ENCODE measurements around the gene KLHL29. TPM values are rescaled to one million over a fixed set of nuclear protein-coding genes. Genes with fewer than 3 reads are reported as not detected.
A peak's percentile ranks its signal among the peaks of the same experiment; 100 is the strongest.

KLHL29 gene
- total RNA-seq, 6 experiments from 2014 or later = 1.2 to 10.2 (median 6.4) TPM

- Histone ChIP-seq H3K4me3 (no peak overlapping the region), H3K9me3 (no peaks in the 10 kb centered on the region), H3K27me3 (no peaks in the 10 kb centered on the region), H3K27ac (no peak overlapping the region), H3K4me1 (no peaks in the 10 kb centered on the region), H3K36me3 (no peaks in the 10 kb centered on the region)
- 46% methylated on average over 1 of the region's 8 CpGs for WGBS (ENCODE audit: insufficient coverage, low coverage, low lambda C conversion rate, missing lambda C conversion rate)
- DNase-seq (peak in 1 of 3 donors; percentile 2), ATAC-seq (no peak)
- TF ChIP-seq CTCF (IDR thresholded peaks at IDR 0.05) (no peak), POLR2A (IDR thresholded peaks at IDR 0.05) (no peak)
- intact Hi-C loops (cut with DNase I) = no loop called here
These were observed 109.3 kb downstream of the KLHL29 start for GRCh38 chr2:23494286-23494685.

- WGBS (ENCODE audit: insufficient coverage, low coverage, low lambda C conversion rate, missing lambda C conversion rate) = 96% methylated on average over 10 of the region's 19 CpGs
- intact Hi-C loops (cut with DNase I) = no loop called here
- no peak for ATAC-seq
These were observed 110.7 kb downstream of the KLHL29 start for GRCh38 chr2:23495661-23496114.

GRCh38 chr2:23496456-23496855 is 111.5 kb downstream of the KLHL29 start:
- ATAC-seq = no peak

More at GRCh38 chr2:23495661-23496114, 110.7 kb downstream of the KLHL29 start:
- peak in 2 of 3 donors; percentile 12 to 35 for DNase-seq
- Histone ChIP-seq H3K36me3 (no peaks in the 10 kb centered on the region), H3K4me3 (no peak overlapping the region), H3K27ac (no peak overlapping the region), H3K4me1 (no peaks in the 10 kb centered on the region), H3K9me3 (no peaks in the 10 kb centered on the region), H3K27me3 (no peaks in the 10 kb centered on the region)
- TF ChIP-seq CTCF (IDR thresholded peaks at IDR 0.05) (no peak), POLR2A (IDR thresholded peaks at IDR 0.05) (no peak)

GRCh38 chr2:23497063-23497462 is 112.1 kb downstream of the KLHL29 start:
- TF ChIP-seq POLR2A (IDR thresholded peaks at IDR 0.05) (no peak), CTCF (IDR thresholded peaks at IDR 0.05) (no peak)
- H3K4me1 ChIP-seq = no peaks in the 10 kb centered on the region
- ATAC-seq (no peak), DNase-seq (peak in 1 of 3 donors; percentile 22)
- H3K36me3 ChIP-seq = no peaks in the 10 kb centered on the region
- no peak overlapping the region for H3K4me3 ChIP-seq
- no peaks in the 10 kb centered on the region for H3K9me3 ChIP-seq
- H3K27me3 ChIP-seq = no peaks in the 10 kb centered on the region
- 70% methylated on average over 6 of the region's 7 CpGs for WGBS (ENCODE audit: insufficient coverage, low coverage, low lambda C conversion rate, missing lambda C conversion rate)
- no peak overlapping the region for H3K27ac ChIP-seq
- intact Hi-C loops (cut with DNase I) = no loop called here

More at GRCh38 chr2:23496456-23496855, 111.5 kb downstream of the KLHL29 start:
- intact Hi-C loops (cut with DNase I) = no loop called here
- no peak overlapping the region for H3K4me3 ChIP-seq
- peak in 2 of 3 donors; percentile 1 to 42 for DNase-seq
- TF ChIP-seq CTCF (IDR thresholded peaks at IDR 0.05) (no peak), POLR2A (IDR thresholded peaks at IDR 0.05) (no peak)
- 71% methylated on average over 5 of the region's 5 CpGs for WGBS (ENCODE audit: insufficient coverage, low coverage, low lambda C conversion rate, missing lambda C conversion rate)
- no peaks in the 10 kb centered on the region for H3K27me3 ChIP-seq
- no peaks in the 10 kb centered on the region for H3K9me3 ChIP-seq
- no peaks in the 10 kb centered on the region for H3K4me1 ChIP-seq
- H3K27ac ChIP-seq = no peak overlapping the region
- no peaks in the 10 kb centered on the region for H3K36me3 ChIP-seq

DNA sequence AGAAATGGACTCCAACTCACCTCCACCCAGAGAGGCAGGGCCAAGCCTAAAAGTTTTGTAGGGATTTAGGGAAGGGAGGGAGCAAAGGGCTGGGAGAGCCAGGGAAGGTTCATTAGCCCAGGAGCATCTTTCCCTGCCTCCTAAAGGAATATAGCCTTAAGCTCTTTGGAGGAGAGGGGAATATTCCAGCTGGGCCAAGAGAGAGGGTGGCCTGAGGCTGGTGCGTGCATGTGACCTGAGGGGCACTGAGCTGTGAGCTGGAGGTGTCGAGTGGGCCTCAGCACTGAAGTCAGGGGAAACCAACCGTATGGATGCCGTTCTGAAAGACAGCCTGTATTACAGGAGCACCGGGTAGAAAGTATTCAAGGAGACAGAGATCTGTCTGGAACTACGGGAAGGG is 112.6 kb downstream of the KLHL29 start:
- no peak overlapping the region for H3K27ac ChIP-seq
- 59% methylated on average over 6 of the region's 6 CpGs for WGBS (ENCODE audit: insufficient coverage, low coverage, low lambda C conversion rate, missing lambda C conversion rate)
- intact Hi-C loops (cut with DNase I) = no loop called here
- TF ChIP-seq POLR2A (IDR thresholded peaks at IDR 0.05) (no peak), CTCF (IDR thresholded peaks at IDR 0.05) (no peak)
- peaks cover 0 to 1% (median 0%) of the 10 kb centered on the region in 4 donors for H3K4me1 ChIP-seq
- DNase-seq (peak in 1 of 3 donors; percentile 31), ATAC-seq (no peak)
- no peak overlapping the region for H3K4me3 ChIP-seq
- no peaks in the 10 kb centered on the region for H3K36me3 ChIP-seq
- H3K9me3 ChIP-seq = no peaks in the 10 kb centered on the region
- H3K27me3 ChIP-seq = no peaks in the 10 kb centered on the region
